Naive B cell (primary cell): ENCODE data around the gene ZCCHC2. TPM values are rescaled to one million over a fixed set of nuclear protein-coding genes. Genes with fewer than 3 reads are reported as not detected.
A peak's percentile ranks its signal among the peaks of the same experiment; 100 is the strongest.

ENCODE experiments used
- ATAC-seq, 2 donors: fragments of 150-1000 bp; cut with Tn5 transposase; 2 replicates each; pipeline ENCODE4 v1.10.0; 2021; ENCODE audit warnings: low read depth in 2 of 2, mild to moderate bottlenecking in 2 of 2, moderate library complexity in 2 of 2
- DNase-seq: peaks from one replicate; pipeline ENCODE4 v3.0.0; 2022
- H3K27ac Mint-ChIP-seq, 6 donors: one replicate each; pipeline ENCODE4 v1.8.0; 2020 to 2022; ENCODE audit warnings: mild to moderate bottlenecking in 6 of 6, mixed read lengths in 6 of 6, moderate library complexity in 5 of 6, inconsistent platforms in 2 of 6
- H3K27me3 Mint-ChIP-seq, 3 donors: one replicate each; pipeline ENCODE4 v1.8.0; 2021 to 2022; ENCODE audit warnings: mixed read lengths in 3 of 3, mild to moderate bottlenecking in 1 of 3
- H3K36me3 Mint-ChIP-seq, 2 donors: one replicate each; pipeline ENCODE4 v1.8.0; 2020 to 2022; ENCODE audit warnings: mixed read lengths in 2 of 2, inconsistent platforms in 1 of 2, mild to moderate bottlenecking in 1 of 2
- H3K4me1 Mint-ChIP-seq, 3 donors: one replicate each; pipeline ENCODE4 v1.8.0; 2020 to 2022; ENCODE audit warnings: mixed read lengths in 3 of 3, inconsistent platforms in 1 of 3, mild to moderate bottlenecking in 1 of 3, moderate library complexity in 1 of 3
- H3K4me3 Mint-ChIP-seq, 8 donors: one replicate each; pipeline ENCODE4 v1.8.0; 2020 to 2022; ENCODE audit warnings: mild to moderate bottlenecking in 8 of 8, mixed read lengths in 8 of 8, moderate library complexity in 8 of 8, inconsistent platforms in 2 of 8
- H3K9me3 Mint-ChIP-seq, 7 donors: one replicate each; pipeline ENCODE4 v1.8.0; 2020 to 2022; ENCODE audit warnings: mixed read lengths in 7 of 7, mild to moderate bottlenecking in 5 of 7, inconsistent platforms in 2 of 7, moderate library complexity in 1 of 7
- polyA plus RNA-seq, 6 donors: library from polyadenylated mRNA; unstranded; fragments of 300-500 nt; fragmentation: Illumina TruSeq; gene quantifications; one replicate each; pipeline ENCODE4 v1.2.3, GENCODE V29; 2021; ENCODE audit warnings: low read depth in 6 of 6

Gene ZCCHC2
- polyA plus RNA-seq, 6 donors from 2014 or later = 2.5 to 4.6 (median 2.8) TPM; not detected in 1

DNA sequence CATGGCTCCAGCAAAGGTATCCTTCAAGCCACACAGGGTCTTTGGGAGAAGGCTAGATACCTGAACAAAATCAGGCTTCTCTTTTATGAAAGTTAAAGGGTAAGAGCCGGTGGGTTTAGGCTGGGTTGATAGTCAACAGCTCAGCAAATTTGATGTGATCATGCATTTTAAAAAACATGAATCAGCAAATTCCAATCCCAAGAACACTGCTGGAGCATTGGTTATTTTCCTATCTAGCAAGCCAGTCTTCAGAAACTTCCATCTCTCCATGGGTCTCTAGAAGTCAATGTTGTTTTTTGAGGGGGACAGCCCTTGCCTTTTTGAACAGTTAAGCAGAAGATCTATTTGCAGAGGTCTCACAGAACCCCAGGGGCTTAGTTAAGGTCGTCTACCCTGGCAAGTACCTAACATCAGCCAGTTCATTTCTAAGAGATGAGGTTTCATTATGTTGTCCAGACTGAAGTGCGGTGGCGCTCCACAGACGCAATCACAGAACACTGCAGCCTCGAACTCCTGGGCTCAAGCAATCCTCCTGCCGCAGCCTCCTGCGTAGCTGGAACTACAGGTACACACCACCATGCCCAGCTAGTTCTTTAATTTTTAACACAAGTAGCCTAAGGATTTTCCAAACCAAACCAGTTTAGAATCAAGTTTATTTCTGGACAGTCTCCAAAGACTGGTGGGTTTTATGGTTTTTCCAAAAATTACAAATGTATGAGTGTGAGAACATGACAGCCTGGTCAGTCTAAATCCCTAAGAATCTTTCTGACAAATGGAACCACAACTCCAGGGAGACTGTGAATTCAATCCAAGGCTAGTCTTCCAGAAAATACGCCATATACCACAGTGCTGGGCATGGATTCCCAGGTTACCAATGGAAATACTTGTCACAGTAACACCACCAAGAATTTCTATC is 4.1 kb upstream of the ZCCHC2 start:
- peaks cover 0 to 12% (median 8%) of the 10 kb centered on the region in 3 donors for H3K4me1 Mint-ChIP-seq
- peak overlapping the region in 1 of 6 donors; percentile 49 for H3K27ac Mint-ChIP-seq
- peaks cover 0 to 19% (median 12%) of the 10 kb centered on the region in 7 donors for H3K9me3 Mint-ChIP-seq
- DNase-seq (no peak), ATAC-seq (no peak)
- H3K27me3 Mint-ChIP-seq = no peaks in the 10 kb centered on the region
- no peak overlapping the region for H3K4me3 Mint-ChIP-seq
- H3K36me3 Mint-ChIP-seq = peaks cover 2 to 7% of the 10 kb centered on the region in 2 donors

GRCh38 chr18:62519684-62520083 is 3.1 kb upstream of the ZCCHC2 start:
- Mint-ChIP-seq H3K4me3 (peak overlapping the region in 2 of 8 donors; percentile 0 to 90), H3K27ac (no peak overlapping the region), H3K36me3 (no peaks in the 10 kb centered on the region), H3K9me3 (peaks cover 0 to 9% (median 2%) of the 10 kb centered on the region in 7 donors), H3K27me3 (no peaks in the 10 kb centered on the region), H3K4me1 (peaks cover 0 to 12% (median 8%) of the 10 kb centered on the region in 3 donors)
- DNase-seq (no peak), ATAC-seq (no peak)

- Mint-ChIP-seq H3K9me3 (peaks cover 0 to under 1% (median 0%) of the 10 kb centered on the region in 7 donors), H3K27ac (peak overlapping the region in 2 of 6 donors; percentile 37 to 84), H3K36me3 (no peaks in the 10 kb centered on the region), H3K4me3 (peak overlapping the region; percentile 12 to 92 (median 84)), H3K27me3 (no peaks in the 10 kb centered on the region), H3K4me1 (peaks cover 14 to 26% (median 22%) of the 10 kb centered on the region in 3 donors)
- ATAC-seq = no peak
- DNase-seq = no peak
Measured at GRCh38 chr18:62521082-62521481, 1.7 kb upstream of the ZCCHC2 start.

- ATAC-seq (no peak), DNase-seq (no peak)
- H3K9me3 Mint-ChIP-seq = no peaks in the 10 kb centered on the region
Measured at GRCh38 chr18:62521593-62521992, 1.2 kb upstream of the ZCCHC2 start.

GRCh38 chr18:62522178-62522503 is 684 bp upstream of the ZCCHC2 start:
- peaks cover 14 to 27% (median 25%) of the 10 kb centered on the region in 3 donors for H3K4me1 Mint-ChIP-seq
- no peaks in the 10 kb centered on the region for H3K9me3 Mint-ChIP-seq
- H3K4me3 Mint-ChIP-seq = peak overlapping the region; percentile 82 to 92 (median 89)
- peak overlapping the region in 2 of 6 donors; percentile 49 to 84 for H3K27ac Mint-ChIP-seq
- H3K36me3 Mint-ChIP-seq = no peaks in the 10 kb centered on the region
- ATAC-seq = peak; percentile 1 to 2
- DNase-seq = no peak
- H3K27me3 Mint-ChIP-seq = no peaks in the 10 kb centered on the region

More at GRCh38 chr18:62521593-62521992, 1.2 kb upstream of the ZCCHC2 start:
- Mint-ChIP-seq H3K4me3 (peak overlapping the region; percentile 64 to 92 (median 89)), H3K4me1 (peaks cover 14 to 27% (median 25%) of the 10 kb centered on the region in 3 donors), H3K27me3 (no peaks in the 10 kb centered on the region), H3K27ac (peak overlapping the region in 4 of 6 donors; percentile 24 to 84 (median 44)), H3K36me3 (no peaks in the 10 kb centered on the region)

- DNase-seq (no peak), ATAC-seq (peak; percentile 48 to 51)
- Mint-ChIP-seq H3K27me3 (no peaks in the 10 kb centered on the region), H3K27ac (peak overlapping the region in 1 of 6 donors; percentile 84), H3K4me3 (peak overlapping the region in 2 of 8 donors; percentile 83 to 90), H3K36me3 (no peaks in the 10 kb centered on the region), H3K4me1 (peaks cover 14 to 32% (median 27%) of the 10 kb centered on the region in 3 donors), H3K9me3 (no peaks in the 10 kb centered on the region)
Measured at GRCh38 chr18:62523255-62523588, 397 bp downstream of the ZCCHC2 start.

GRCh38 chr18:62523631-62524439 is 1.0 kb downstream of the ZCCHC2 start:
- DNase-seq = peak; percentile 52
- peak overlapping the region in 5 of 6 donors; percentile 47 to 97 (median 90) for H3K27ac Mint-ChIP-seq
- no peaks in the 10 kb centered on the region for H3K27me3 Mint-ChIP-seq
- peak overlapping the region; percentile 83 to 98 (median 94) for H3K4me3 Mint-ChIP-seq
- peaks cover 14 to 37% (median 30%) of the 10 kb centered on the region in 3 donors for H3K4me1 Mint-ChIP-seq
- H3K9me3 Mint-ChIP-seq = no peaks in the 10 kb centered on the region
- H3K36me3 Mint-ChIP-seq = no peaks in the 10 kb centered on the region
- peak; percentile 10 to 13 for ATAC-seq

DNA sequence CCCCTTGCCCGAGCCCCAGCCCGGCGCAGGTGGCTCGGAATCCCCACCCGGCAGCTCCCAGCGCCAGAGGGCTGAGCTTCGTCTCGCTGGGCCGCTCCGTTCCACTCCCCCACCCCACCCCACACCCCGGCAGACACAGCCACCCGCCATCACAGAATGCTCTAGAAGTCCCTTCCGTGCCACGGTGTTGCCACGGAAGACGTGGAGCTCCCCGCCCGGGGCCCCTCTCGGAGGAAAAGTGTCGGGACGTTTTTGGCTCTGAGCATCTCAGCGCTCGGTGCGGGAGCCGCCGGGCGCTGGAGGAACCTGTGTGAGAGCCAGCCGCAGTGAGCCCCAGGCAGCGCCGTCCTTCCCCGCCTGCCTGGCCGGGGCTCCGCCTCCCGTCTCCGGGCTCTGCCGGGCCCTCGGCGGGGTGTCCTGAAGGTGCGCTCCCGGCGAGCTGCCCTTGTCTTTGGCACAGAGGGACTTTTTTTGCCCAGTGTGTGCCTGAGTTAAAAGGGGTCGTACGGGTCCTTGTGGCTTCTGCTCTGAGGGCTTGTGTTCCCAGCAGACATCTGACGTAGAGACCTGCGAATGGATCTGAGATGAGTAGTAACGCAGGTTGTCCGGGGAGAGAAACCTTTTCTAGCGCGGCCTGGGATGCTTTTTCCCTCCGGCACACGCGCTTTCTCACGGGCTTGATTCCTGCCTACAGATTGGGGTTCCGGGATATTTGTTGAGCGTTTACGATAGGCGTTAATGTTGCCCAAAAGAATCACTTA is 1.8 kb downstream of the ZCCHC2 start:
- H3K27ac Mint-ChIP-seq = peak overlapping the region; percentile 86 to 97 (median 90)
- ATAC-seq = peak; percentile 19 to 24
- H3K36me3 Mint-ChIP-seq = no peaks in the 10 kb centered on the region
- H3K9me3 Mint-ChIP-seq = no peaks in the 10 kb centered on the region
- peak overlapping the region; percentile 83 to 98 (median 94) for H3K4me3 Mint-ChIP-seq
- no peaks in the 10 kb centered on the region for H3K27me3 Mint-ChIP-seq
- peak; percentile 73 for DNase-seq
- peaks cover 20 to 44% (median 37%) of the 10 kb centered on the region in 3 donors for H3K4me1 Mint-ChIP-seq

DNA sequence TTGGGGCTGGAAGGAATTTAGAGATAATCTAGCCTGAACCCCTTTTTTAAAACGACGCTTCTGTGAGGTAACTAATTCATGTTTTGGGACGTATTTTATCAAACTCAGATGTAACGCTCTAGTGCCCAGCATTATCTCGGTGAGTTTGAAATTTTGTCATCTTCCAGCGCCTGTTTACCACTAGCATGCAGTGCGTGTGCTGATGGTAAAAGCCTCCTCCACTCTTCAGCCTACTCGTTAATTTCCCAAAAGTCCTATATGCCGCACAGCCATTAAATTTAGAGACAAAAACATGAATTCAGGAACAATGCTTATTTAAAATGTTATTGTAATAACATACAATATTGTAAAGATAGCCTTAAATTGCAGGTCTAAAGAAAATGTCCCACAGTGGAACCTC is 2.8 kb downstream of the ZCCHC2 start:
- ATAC-seq = no peak
- DNase-seq = no peak
- H3K4me1 Mint-ChIP-seq = peaks cover 27 to 54% (median 43%) of the 10 kb centered on the region in 3 donors

GRCh38 chr18:62526098-62527025 is 3.5 kb downstream of the ZCCHC2 start:
- peak; percentile 10 to 14 for ATAC-seq
- Mint-ChIP-seq H3K4me3 (peak overlapping the region; percentile 83 to 98 (median 94)), H3K9me3 (no peaks in the 10 kb centered on the region), H3K4me1 (peaks cover 32 to 57% (median 43%) of the 10 kb centered on the region in 3 donors), H3K27ac (peak overlapping the region; percentile 82 to 97 (median 94)), H3K27me3 (no peaks in the 10 kb centered on the region), H3K36me3 (no peaks in the 10 kb centered on the region)
- DNase-seq = peak; percentile 66

More for the DNA sequence above, 2.8 kb downstream of the ZCCHC2 start:
- H3K27me3 Mint-ChIP-seq = no peaks in the 10 kb centered on the region
- no peaks in the 10 kb centered on the region for H3K9me3 Mint-ChIP-seq
- no peaks in the 10 kb centered on the region for H3K36me3 Mint-ChIP-seq
- peak overlapping the region; percentile 82 to 97 (median 94) for H3K27ac Mint-ChIP-seq
- peak overlapping the region; percentile 83 to 98 (median 94) for H3K4me3 Mint-ChIP-seq

DNA sequence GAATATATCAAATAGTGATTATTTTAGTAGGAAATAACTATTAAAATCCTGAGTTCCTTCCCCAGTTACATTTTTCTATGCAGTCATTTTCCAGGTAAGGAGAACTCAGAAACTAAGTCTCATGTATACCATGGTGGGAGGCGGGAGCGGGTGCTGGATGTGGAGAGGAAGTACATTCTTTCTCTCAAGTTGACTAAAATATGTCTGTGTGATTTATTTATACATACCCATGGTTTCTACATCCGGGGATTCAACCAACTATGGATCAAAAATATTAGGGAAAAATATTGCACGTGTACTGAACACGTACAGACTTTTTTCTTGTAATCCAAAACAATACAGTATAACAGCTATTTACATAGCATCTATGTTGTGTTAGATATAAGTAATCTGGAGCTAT is 6.8 kb downstream of the ZCCHC2 start:
- Mint-ChIP-seq H3K4me3 (peak overlapping the region in 3 of 8 donors; percentile 11 to 57 (median 14)), H3K27me3 (no peaks in the 10 kb centered on the region), H3K36me3 (no peaks in the 10 kb centered on the region), H3K9me3 (no peaks in the 10 kb centered on the region), H3K4me1 (peaks cover 48 to 79% (median 51%) of the 10 kb centered on the region in 3 donors), H3K27ac (peak overlapping the region in 1 of 6 donors; percentile 38)
- DNase-seq (no peak), ATAC-seq (no peak)

DNA sequence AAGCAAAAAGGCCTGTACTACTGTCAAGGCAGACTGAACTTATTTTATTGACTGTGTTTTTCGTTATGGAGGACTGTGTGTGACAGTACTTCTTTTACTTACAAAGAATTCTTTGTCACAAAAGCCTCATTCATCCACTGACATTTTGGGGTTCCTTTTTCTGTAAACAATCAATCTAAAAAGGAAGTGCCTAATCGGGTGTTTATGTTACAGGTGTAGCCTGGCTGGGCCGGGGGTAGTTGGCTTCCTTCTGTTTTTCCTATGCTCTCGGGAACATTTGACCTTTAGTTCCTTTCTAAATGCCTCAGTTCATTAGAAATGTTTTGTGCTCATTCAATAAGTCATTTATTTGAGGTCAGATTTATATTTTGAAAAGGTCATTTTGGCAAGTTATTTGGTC is 8.3 kb downstream of the ZCCHC2 start:
- H3K27me3 Mint-ChIP-seq = no peaks in the 10 kb centered on the region
- H3K9me3 Mint-ChIP-seq = no peaks in the 10 kb centered on the region
- DNase-seq (no peak), ATAC-seq (no peak)
- no peaks in the 10 kb centered on the region for H3K36me3 Mint-ChIP-seq
- H3K4me3 Mint-ChIP-seq = peak overlapping the region in 3 of 8 donors; percentile 21 to 57 (median 38)
- peak overlapping the region in 1 of 6 donors; percentile 26 for H3K27ac Mint-ChIP-seq
- peaks cover 44 to 76% (median 51%) of the 10 kb centered on the region in 3 donors for H3K4me1 Mint-ChIP-seq
